Subcutaneous abdominal adipose tissue (tissue), 5 donors: ENCODE data around the gene CLVS2.

Source experiments
- H3K27ac ChIP-seq: one replicate; pipeline ENCODE4 v1.7.0; 2013; ENCODE audit warnings: low read depth, mild to moderate bottlenecking, inconsistent platforms, low read length, moderate library complexity
- H3K27me3 ChIP-seq, 5 donors: one replicate each; pipeline ENCODE4 v1.7.0; 2013; ENCODE audit warnings: low read length in 5 of 5, inconsistent platforms in 1 of 5; ENCODE audit not compliant: control insufficient read depth in 5 of 5, insufficient read depth in 4 of 5
- H3K36me3 ChIP-seq, 5 donors: one replicate each; pipeline ENCODE4 v1.7.0; 2013; ENCODE audit warnings: low read length in 5 of 5; ENCODE audit not compliant: control insufficient read depth in 5 of 5, insufficient read depth in 5 of 5
- H3K4me1 ChIP-seq, 5 donors: one replicate each; pipeline ENCODE4 v1.7.0; 2013; ENCODE audit warnings: low read length in 5 of 5, mild to moderate bottlenecking in 3 of 5, moderate library complexity in 1 of 5; ENCODE audit not compliant: control insufficient read depth in 5 of 5, insufficient read depth in 5 of 5
- H3K4me3 ChIP-seq, 5 donors: one replicate each; pipeline ENCODE4 v1.7.0; 2013; ENCODE audit warnings: low read length in 5 of 5, low read depth in 1 of 5
- H3K9ac ChIP-seq, 5 donors: one replicate each; pipeline ENCODE4 v1.7.0; 2013; ENCODE audit warnings: low read length in 5 of 5, mild to moderate bottlenecking in 4 of 5, moderate library complexity in 3 of 5
- H3K9me3 ChIP-seq, 5 donors: one replicate each; pipeline ENCODE4 v1.7.0; 2013; ENCODE audit warnings: low read length in 5 of 5; ENCODE audit not compliant: control insufficient read depth in 5 of 5
- donor health status: healthy.
- donor health status: healthy.
- donor health status: healthy.
- donor health status: healthy.
- donor health status: healthy.

The CLVS2 gene

GRCh38 chr6:123105561-123105960 lies 109.5 kb downstream of the CLVS2 start:
- no peak overlapping the region for H3K9ac ChIP-seq
- no peak overlapping the region for H3K27ac ChIP-seq
- no peak overlapping the region for H3K4me3 ChIP-seq
- no peaks in the 10 kb centered on the region for H3K4me1 ChIP-seq
- H3K9me3 ChIP-seq = peaks cover 0 to 6% (median 0%) of the 10 kb centered on the region in 5 donors
- H3K27me3 ChIP-seq = no peaks in the 10 kb centered on the region
- no peaks in the 10 kb centered on the region for H3K36me3 ChIP-seq

- Histone ChIP-seq H3K4me1 (no peaks in the 10 kb centered on the region), H3K9ac (no peak overlapping the region), H3K4me3 (no peak overlapping the region), H3K36me3 (no peaks in the 10 kb centered on the region), H3K27me3 (no peaks in the 10 kb centered on the region), H3K27ac (no peak overlapping the region), H3K9me3 (no peaks in the 10 kb centered on the region)
Measured at GRCh38 chr6:123116370-123116769, 120.3 kb downstream of the CLVS2 start.

- H3K36me3 ChIP-seq = no peaks in the 10 kb centered on the region
Measured at GRCh38 chr6:123117145-123117908, 121.3 kb downstream of the CLVS2 start.

GRCh38 chr6:123118811-123119210 lies 122.8 kb downstream of the CLVS2 start:
- no peak overlapping the region for H3K4me3 ChIP-seq
- peaks cover 0 to 2% (median 0%) of the 10 kb centered on the region in 5 donors for H3K9me3 ChIP-seq
- H3K36me3 ChIP-seq = no peaks in the 10 kb centered on the region
- H3K9ac ChIP-seq = no peak overlapping the region
- no peaks in the 10 kb centered on the region for H3K4me1 ChIP-seq
- H3K27ac ChIP-seq = no peak overlapping the region
- H3K27me3 ChIP-seq = no peaks in the 10 kb centered on the region

More at GRCh38 chr6:123117145-123117908, 121.3 kb downstream of the CLVS2 start:
- Histone ChIP-seq H3K4me3 (no peak overlapping the region), H3K4me1 (no peaks in the 10 kb centered on the region), H3K9ac (no peak overlapping the region), H3K27me3 (no peaks in the 10 kb centered on the region), H3K27ac (no peak overlapping the region), H3K9me3 (no peaks in the 10 kb centered on the region)
